Measurements from ENCODE around the gene ULK3.

DNA sequence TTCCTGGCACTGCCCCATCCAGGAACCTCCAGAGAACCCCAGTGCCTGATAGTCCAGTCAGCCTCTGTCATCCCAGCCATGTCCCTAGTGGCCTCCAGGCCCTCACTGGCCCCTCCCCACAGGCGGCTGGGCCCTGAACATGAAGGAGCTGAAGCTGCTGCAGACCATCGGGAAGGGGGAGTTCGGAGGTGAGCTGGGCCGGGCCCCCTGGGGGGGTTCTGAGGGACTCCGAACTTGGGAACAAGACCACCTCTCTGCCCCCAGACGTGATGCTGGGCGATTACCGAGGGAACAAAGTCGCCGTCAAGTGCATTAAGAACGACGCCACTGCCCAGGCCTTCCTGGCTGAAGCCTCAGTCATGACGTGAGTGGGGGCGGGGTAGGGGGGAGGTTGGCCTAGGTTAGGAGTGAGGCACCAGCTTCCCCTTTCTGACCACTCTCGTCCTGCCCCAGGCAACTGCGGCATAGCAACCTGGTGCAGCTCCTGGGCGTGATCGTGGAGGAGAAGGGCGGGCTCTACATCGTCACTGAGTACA, 42.3 kb downstream of the ULK3 start:
- TF ChIP-seq ZBTB26 (tag by site-specific recombination; optimal IDR thresholded peaks at IDR 0.05): no peak
- TF ChIP-seq SP3 (tag by site-specific recombination; IDR thresholded peaks at IDR 0.05): no peak
